Pericardium fibroblast (primary cell): ENCODE measurements around the gene DDX42. TPM values are rescaled to one million over a fixed set of nuclear protein-coding genes. Genes with fewer than 3 reads are reported as not detected.

Experiments used
- total RNA-seq: library from RNA; depleted of rRNA; stranded (reverse); fragments of >200 nt; gene quantifications from 2 replicates; pipeline ENCODE4 v1.2.3, GENCODE V29; 2015

The DDX42 gene, protein sequence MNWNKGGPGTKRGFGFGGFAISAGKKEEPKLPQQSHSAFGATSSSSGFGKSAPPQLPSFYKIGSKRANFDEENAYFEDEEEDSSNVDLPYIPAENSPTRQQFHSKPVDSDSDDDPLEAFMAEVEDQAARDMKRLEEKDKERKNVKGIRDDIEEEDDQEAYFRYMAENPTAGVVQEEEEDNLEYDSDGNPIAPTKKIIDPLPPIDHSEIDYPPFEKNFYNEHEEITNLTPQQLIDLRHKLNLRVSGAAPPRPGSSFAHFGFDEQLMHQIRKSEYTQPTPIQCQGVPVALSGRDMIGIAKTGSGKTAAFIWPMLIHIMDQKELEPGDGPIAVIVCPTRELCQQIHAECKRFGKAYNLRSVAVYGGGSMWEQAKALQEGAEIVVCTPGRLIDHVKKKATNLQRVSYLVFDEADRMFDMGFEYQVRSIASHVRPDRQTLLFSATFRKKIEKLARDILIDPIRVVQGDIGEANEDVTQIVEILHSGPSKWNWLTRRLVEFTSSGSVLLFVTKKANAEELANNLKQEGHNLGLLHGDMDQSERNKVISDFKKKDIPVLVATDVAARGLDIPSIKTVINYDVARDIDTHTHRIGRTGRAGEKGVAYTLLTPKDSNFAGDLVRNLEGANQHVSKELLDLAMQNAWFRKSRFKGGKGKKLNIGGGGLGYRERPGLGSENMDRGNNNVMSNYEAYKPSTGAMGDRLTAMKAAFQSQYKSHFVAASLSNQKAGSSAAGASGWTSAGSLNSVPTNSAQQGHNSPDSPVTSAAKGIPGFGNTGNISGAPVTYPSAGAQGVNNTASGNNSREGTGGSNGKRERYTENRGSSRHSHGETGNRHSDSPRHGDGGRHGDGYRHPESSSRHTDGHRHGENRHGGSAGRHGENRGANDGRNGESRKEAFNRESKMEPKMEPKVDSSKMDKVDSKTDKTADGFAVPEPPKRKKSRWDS
- 28.0 and 46.6 TPM in 2 replicates for total RNA-seq

DNA sequence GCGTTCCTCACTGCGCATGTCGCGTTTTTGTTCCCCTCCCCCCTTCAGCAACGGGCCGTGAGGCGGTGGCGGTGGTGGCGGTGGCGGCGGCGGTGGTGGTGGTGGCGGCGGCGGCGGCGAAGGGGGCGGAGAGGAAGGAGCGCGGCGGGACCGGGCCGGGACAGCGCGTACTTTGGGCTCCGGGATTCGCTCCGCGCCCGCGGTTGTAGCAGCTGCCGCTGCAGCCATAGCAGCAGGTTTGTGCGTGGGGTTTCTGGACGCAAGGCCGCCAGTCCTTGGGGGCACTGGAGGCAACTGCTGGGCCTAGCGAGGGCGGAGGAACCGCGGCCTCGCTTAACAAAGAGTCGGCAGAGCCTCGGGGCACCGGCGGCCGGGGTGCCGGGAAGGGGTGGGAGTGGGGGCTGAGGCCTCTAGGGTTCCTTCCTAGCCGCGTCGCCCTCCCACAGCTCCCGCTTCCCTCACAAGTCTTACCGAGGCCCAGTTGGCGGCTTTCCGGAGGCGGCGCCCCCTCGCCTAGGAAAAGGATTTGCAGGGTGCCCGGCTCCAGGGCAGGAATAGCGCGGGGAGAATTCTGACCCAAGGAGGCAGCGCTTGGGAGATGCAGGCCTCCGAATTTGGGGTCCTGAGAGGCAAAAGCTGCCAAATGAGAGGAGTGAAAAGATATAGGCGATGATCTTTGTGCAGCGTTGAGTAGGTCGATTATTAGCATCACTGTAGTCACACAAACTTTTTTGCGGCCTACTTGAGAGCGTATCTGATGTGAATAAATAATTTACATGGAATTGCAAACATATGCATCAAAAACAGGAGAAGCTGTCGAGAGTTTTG lies at the start of gene DDX42:
DDX42 (plus strand) TSS at position 30 of the 828 bp plus-strand sequence. CDS start 12,880 bp downstream, outside the sequence.

DNA sequence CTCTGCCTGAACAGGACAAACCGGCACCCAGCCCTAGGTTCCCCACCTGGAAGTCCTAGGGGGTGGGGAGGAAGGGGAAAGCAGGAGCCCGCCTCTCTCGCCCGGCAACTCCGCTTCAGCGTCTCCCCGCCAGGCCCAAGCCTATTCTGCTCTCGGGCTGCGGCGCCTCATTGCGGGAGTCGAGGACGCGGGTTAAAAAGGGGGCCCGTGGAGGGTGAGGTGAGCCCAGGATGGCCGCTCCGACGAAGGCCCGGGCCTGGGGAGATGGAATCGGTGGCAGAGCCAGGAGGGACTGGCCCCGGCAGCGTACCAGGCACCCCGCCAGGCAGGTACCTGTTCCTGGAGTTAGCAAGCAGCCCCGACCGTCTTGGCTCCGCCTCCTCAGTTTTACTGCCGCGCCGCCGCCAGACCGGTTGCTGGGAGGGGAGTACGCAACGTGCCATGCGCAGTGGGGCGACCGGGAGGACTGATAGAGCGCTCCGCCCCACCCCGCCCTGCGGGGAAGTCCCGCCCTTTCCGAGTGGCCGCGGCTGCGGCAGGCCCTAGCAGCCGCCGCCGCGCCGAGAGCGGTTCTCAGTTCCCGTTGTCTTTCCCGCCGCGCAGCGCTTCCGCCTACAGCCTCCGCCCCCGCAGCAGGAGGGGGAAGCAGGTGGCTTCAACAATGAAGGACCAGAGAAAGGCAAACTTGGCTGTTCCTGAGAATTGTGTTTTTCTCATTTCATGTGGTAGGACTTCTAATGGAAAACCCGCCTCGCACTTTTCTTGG lies 32.4 kb upstream of the DDX42 start, which contains the start of gene STRADA:
STRADA (minus strand) TSS at position 392 of the 766 bp plus-strand sequence. CDS start 13,430 bp downstream, outside the sequence.

DNA sequence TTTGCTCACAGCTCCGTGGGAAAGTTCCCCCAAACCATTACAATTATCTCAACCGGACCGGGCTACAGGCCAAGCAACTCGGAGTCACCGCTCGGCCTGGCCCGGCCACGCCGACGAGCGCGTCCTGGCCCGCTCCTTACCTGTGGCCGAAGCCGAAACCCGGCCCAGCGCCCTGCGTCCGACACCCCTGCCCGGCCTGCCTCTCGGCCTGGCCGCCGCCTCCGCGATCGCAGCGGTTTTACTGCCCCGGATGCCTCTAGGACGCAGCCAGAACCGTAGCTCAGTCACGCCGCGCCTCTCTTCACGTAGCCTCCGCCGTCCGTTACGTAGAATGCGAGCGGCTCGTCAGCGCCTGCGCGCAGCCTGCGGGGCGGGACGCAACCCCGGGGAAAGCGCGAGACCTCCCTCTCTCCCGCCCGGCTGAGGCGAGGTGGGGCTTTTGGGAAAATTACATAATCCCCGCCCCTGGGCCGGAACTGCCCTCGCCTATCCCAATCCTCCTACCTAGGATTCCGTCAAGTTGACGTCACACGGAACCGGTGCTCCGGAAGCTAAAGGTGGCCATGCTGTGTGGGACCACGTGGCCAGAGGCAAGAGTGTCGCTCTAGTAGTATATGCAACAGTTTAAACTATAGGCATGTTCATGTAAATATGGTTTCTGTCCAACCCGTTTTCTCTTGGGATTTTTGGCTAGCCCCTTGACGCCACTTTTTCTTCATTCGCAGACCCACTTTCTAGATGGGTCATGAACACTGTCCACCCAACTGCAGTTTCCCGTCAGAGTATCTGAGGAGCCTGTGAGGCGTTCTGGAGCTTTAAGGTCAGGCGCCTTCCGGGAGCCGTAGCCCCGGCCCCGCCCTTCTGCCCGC lies 464 bp upstream of the DDX42 start, which contains the start of gene CCDC47:
CCDC47 (minus strand) TSS at position 326 of the 869 bp plus-strand sequence. CDS start 7,422 bp downstream, outside the sequence.

DNA sequence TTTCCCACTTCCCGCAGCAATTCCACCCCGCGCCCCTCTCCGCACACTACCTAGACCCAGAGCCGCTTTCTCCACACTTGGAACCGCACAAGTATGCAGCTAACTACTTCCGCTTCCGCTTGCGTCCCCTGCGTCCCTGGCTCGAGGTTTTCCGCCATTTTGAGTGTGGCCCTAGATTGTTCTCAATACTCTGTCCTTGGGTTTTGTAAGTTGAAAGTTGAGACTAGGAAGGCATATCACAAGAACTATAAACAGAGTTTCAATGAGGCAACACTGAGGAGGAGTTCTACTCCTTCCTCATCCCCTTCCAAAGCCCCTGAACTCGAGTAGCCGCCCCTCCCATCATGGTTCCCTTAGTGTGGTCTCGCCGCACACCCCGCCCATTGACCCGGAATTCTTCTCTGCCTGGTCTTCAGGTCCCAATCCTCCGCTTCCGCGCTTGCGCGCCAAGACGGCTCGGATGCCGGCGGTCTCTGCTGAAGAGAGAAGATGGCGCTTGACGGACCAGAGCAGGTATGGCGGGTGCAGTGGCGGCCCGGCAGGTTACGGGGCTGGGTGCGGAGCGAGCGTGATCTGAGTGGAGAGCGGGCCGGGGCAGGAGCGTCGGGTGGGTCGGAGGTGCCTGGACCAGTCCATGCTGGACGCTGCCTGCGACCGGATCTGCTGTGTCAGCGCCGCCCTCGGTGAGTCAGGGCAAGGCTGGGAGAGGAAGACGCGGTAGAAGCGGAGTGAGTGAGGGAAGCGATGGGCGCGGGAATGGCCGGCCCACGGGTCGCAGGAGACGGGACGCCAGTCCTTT lies 53.2 kb downstream of the DDX42 start, which contains the start of the genes FTSJ3 and PSMC5:
FTSJ3 (minus strand) TSS at position 662 of the 799 bp plus-strand sequence. CDS start 761 bp downstream, outside the sequence.
PSMC5 (plus strand) TSS at position 430 of the 799 bp plus-strand sequence; CDS start at position 490, 60 bp downstream.

GRCh38 chr17:63842540-63843386 lies 68.8 kb downstream of the DDX42 start, which contains the start of gene SMARCD2:
SMARCD2 (minus strand) TSS chr17:63842685; CDS start chr17:63842674, 11 bp downstream.

Other genes starting within 250 kb of the DDX42 start
- gene DCAF7, start 223.7 kb upstream of the DDX42 start, total RNA-seq = 20.3 and 24.0 TPM in 2 replicates
- 14.9 and 16.1 TPM in 2 replicates for gene TACO1, start 173.3 kb upstream of the DDX42 start, total RNA-seq
- 26.4 and 28.0 TPM in 2 replicates for gene MAP3K3, start 151.8 kb upstream of the DDX42 start, total RNA-seq
- 13.9 and 16.3 TPM in 2 replicates for gene LIMD2, start 74.0 kb upstream of the DDX42 start, total RNA-seq
- gene STRADA, start 32.4 kb upstream of the DDX42 start, total RNA-seq = 13.6 and 18.1 TPM in 2 replicates
- 27.9 and 38.9 TPM in 2 replicates for gene CCDC47, start 573 bp upstream of the DDX42 start, total RNA-seq
- gene PSMC5, start 53.3 kb downstream of the DDX42 start, total RNA-seq = 50.2 and 65.2 TPM in 2 replicates
- gene FTSJ3, start 53.5 kb downstream of the DDX42 start, total RNA-seq = 45.5 and 48.1 TPM in 2 replicates
- gene SMARCD2, start 68.5 kb downstream of the DDX42 start, total RNA-seq = 212 and 236 TPM in 2 replicates
- not detected in 2 replicates for gene CSH2, start 99.5 kb downstream of the DDX42 start, total RNA-seq
- gene GH2, start 107.8 kb downstream of the DDX42 start, total RNA-seq = not detected in 2 replicates
- not detected in 2 replicates for gene CSH1, start 122.4 kb downstream of the DDX42 start, total RNA-seq
- not detected in 2 replicates for gene CSHL1, start 137.1 kb downstream of the DDX42 start, total RNA-seq
- not detected in 2 replicates for gene GH1, start 144.7 kb downstream of the DDX42 start, total RNA-seq
- not detected in 2 replicates for gene CD79B, start 158.2 kb downstream of the DDX42 start, total RNA-seq
- under 0.01 TPM in 1 of 2 replicates, not detected in the other for gene SCN4A, start 198.7 kb downstream of the DDX42 start, total RNA-seq
- gene PRR29, start 224.2 kb downstream of the DDX42 start, total RNA-seq = 0.82 and 3.8 TPM in 2 replicates
- 0.70 and 0.77 TPM in 2 replicates for gene ICAM2, start 246.5 kb downstream of the DDX42 start, total RNA-seq